Adrenal gland (tissue), 12 donors: ENCODE measurements around the gene TRAF1. TPM values are rescaled to one million over a fixed set of nuclear protein-coding genes. Genes with fewer than 3 reads are reported as not detected.
A peak's percentile ranks its signal among the peaks of the same experiment; 100 is the strongest.

Source experiments
- DNase-seq, 7 donors: peaks; one replicate each; pipeline ENCODE4 v3.0.0-alpha.2; 2019 to 2020
- H3K27ac ChIP-seq, 5 donors: fragments of 200-600 bp; sonication (generic) in 4 of 5; 1 replicate in 3 of 5; 2 replicates in 2 of 5; pipeline versions ENCODE4 v1.5.1 to v1.8.0; 2016 to 2020; ENCODE audit warnings: mild to moderate bottlenecking in 1 of 5
- H3K27me3 ChIP-seq: fragments of 200-600 bp; 2 replicates; pipeline ENCODE4 v1.8.0; 2021
- H3K36me3 ChIP-seq, 2 donors: fragments of 200-600 bp; replicated peaks in 1 of 2; 1 replicate in 1 of 2; 2 replicates in 1 of 2; pipeline versions ENCODE4 v1.5.1 to v1.8.0; 2018 to 2022
- H3K4me1 ChIP-seq, 2 donors: fragments of 200-600 bp; replicated peaks in 1 of 2; 1 replicate in 1 of 2; 2 replicates in 1 of 2; pipeline versions ENCODE4 v1.5.1 to v1.8.0; 2018 to 2021
- H3K4me3 ChIP-seq, 4 donors: fragments of 200-600 bp; sonication (generic) in 3 of 4; one replicate each; pipeline ENCODE4 v1.5.1; 2016 to 2018
- H3K9me3 ChIP-seq, 3 donors: fragments of 200-600 bp; sonication (generic) in 1 of 3; replicated peaks in 1 of 3; 1 replicate in 2 of 3; 2 replicates in 1 of 3; pipeline versions ENCODE4 v1.5.1 to v1.8.0; 2016 to 2021
- CTCF ChIP-seq, 6 experiments: fragments of 450-650 bp in 4 of 6; fragments of 200-600 bp in 2 of 6; sonication (generic) in 1 of 6; IDR thresholded peaks; 1 replicate in 5 of 6; 2 replicates in 1 of 6; pipeline versions ENCODE4 v1.5.1 to v1.8.0; 2016 to 2021; ENCODE audit warnings: antibody characterized with exemption in 6 of 6, mild to moderate bottlenecking in 2 of 6, moderate library complexity in 1 of 6
- POLR2A ChIP-seq, 2 donors: fragments of 450-650 bp; IDR thresholded peaks; one replicate each; pipeline ENCODE4 v1.6.1; 2017; ENCODE audit warnings: antibody characterized with exemption in 2 of 2, mild to moderate bottlenecking in 2 of 2, moderate library complexity in 1 of 2
- WGBS, 4 donors: extraction: QIAGEN DNeasy Blood & Tissue Kit in 2 of 4; methylation state at CpG; one replicate each; pipeline versions ENCODE4 v1.1.5 to v1.1.7; 2013 to 2017; 5-methylcytosine and 5-hydroxymethylcytosine counted together
- intact Hi-C, 2 donors: fragments of 100-400 bp; cut with DNase I; formaldehyde crosslinking; loops; one replicate each; pipeline versions ENCODE4 v1.14.1 to v1.15.0; 2022 to 2023
- polyA plus RNA-seq, 3 donors: library from polyadenylated mRNA; stranded (reverse); fragments of 200-250 nt in 2 of 3; fragments of 350-450 nt in 1 of 3; fragmentation: Illumina TruSeq in 1 of 3; extraction: RNeasy Lipid Tissue Mini Kit (QIAGEN cat#74804) in 1 of 3; gene quantifications; one replicate each; pipeline ENCODE4 v1.2.3, GENCODE V29; 2013 to 2014
- total RNA-seq, 9 donors: library from RNA; depleted of rRNA in 4 of 9; stranded (reverse); fragments of >200 nt in 4 of 9; fragments of 120-200 nt in 1 of 9; fragmentation: NEBNext Ultra II Directional in 1 of 9; extraction: Animal tissue kit (Norgen Biotek cat#: 25700) in 1 of 9; gene quantifications; one replicate each; pipeline versions ENCODE4 v1.1.0 to v1.2.4, GENCODE V29; 2013 to 2023
- donor health status: healthy with polysubstance abuse.
- donor health status: Bipolar disorder and iron deficiency.
- donor health status: DM: yes; HTN: yes; CAD: no.
- donor health status: DM: no; HTN: no; CAD: no.
- donor health status: DM: no; HTN: no; CAD: no.
- donor health status: DM: yes; HTN: yes; CAD: no.

Gene TRAF1
- total and polyA plus RNA-seq, 12 donors, result 1.6 to 42.7 (median 7.0) TPM

DNA sequence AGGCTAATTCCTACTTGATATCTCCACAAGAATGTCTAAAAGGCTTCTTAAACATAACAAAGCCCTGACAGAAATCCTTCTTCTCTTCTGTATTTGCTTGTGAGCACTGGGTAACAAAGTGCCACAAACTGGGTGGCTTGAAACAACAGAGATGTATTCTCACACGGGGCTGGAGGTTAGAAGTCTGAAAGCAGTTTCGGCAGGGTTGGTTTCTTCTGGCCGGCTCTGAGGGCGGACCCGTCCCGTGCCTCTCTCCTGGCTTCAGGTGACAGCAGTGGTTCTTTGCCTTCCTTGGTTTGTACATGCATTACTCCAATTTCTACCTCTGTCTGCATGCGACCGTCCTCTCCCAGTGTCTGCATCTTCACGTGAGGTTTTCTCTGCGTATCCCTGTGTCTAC, 14.0 kb upstream of the TRAF1 start:
- Histone ChIP-seq H3K27me3 (no peaks in the 10 kb centered on the region), H3K9me3 (no peaks in the 10 kb centered on the region), H3K36me3 (no peaks in the 10 kb centered on the region), H3K27ac (no peak overlapping the region), H3K4me3 (no peak overlapping the region), H3K4me1 (peaks cover 18 to 40% of the 10 kb centered on the region in 2 donors)
- TF ChIP-seq POLR2A (IDR thresholded peaks at IDR 0.05) (no peak), CTCF (IDR thresholded peaks at IDR 0.05) (no peak)
- no peak for DNase-seq
- 90 to 96% (median 93%) methylated on average over 10 of the region's 10 CpGs for WGBS, 4 donors
- intact Hi-C loops, result loop anchor here in 1 of 2 donors (5.0 kb wide), 1 partner anchor 47 kb away; no protein-coding TSS in a partner anchor

GRCh38 chr9:120938851-120939250, 12.3 kb upstream of the TRAF1 start:
- no peaks in the 10 kb centered on the region for H3K36me3 ChIP-seq
- no peak for DNase-seq
- 91 to 94% (median 92%) methylated on average over 3 of the region's 3 CpGs for WGBS, 4 donors
- H3K4me1 ChIP-seq, result peaks cover 26 to 57% of the 10 kb centered on the region in 2 donors
- H3K27me3 ChIP-seq, result no peaks in the 10 kb centered on the region
- intact Hi-C loops, result loop anchor here in 1 of 2 donors (5.0 to 10.0 kb wide), 2 partner anchors 67 to 184 kb away; no protein-coding TSS in a partner anchor
- TF ChIP-seq CTCF (IDR thresholded peaks at IDR 0.05) (no peak), POLR2A (IDR thresholded peaks at IDR 0.05) (no peak)
- H3K27ac ChIP-seq, result no peak overlapping the region
- no peak overlapping the region for H3K4me3 ChIP-seq
- no peaks in the 10 kb centered on the region for H3K9me3 ChIP-seq

- no peak for DNase-seq
- Histone ChIP-seq H3K27ac (peak overlapping the region in 2 of 5 donors; percentile 31 to 92), H3K4me1 (peaks cover 26 to 61% of the 10 kb centered on the region in 2 donors), H3K27me3 (no peaks in the 10 kb centered on the region), H3K4me3 (no peak overlapping the region), H3K9me3 (no peaks in the 10 kb centered on the region), H3K36me3 (no peaks in the 10 kb centered on the region)
- 60 to 75% (median 70%) methylated on average over 1 of the region's 1 CpG for WGBS, 4 donors
- TF ChIP-seq CTCF (IDR thresholded peaks at IDR 0.05), result no peak
- no peak for TF ChIP-seq POLR2A (IDR thresholded peaks at IDR 0.05)
- intact Hi-C loops, result loop anchor here in 1 of 2 donors (5.0 to 10.0 kb wide), 2 partner anchors 65 to 183 kb away; no protein-coding TSS in a partner anchor
Observed at GRCh38 chr9:120937596-120937995, 11.0 kb upstream of the TRAF1 start.

DNA sequence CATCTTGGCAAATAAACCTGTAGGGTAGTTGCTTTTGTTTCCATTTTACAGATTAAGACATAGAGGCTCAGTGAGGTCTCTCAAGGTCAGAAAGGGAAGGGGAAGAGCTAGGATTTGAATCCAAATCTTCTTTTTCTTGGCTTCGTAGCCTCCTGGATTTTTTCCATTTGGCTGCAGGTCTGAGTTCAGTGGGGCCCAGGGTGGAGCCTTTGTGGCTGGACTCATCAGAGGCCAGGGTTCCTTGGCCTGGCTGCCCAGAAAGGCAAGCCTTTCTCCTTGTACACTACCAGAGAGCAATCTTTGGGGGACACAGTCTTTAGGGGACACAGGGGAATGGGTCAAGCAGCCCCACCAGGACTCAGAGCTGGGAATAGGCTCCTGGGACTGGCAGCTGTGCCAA, 10.5 kb upstream of the TRAF1 start:
- intact Hi-C loops, result loop anchor here in 1 of 2 donors (5.0 to 10.0 kb wide), 2 partner anchors 65 to 182 kb away; no protein-coding TSS in a partner anchor
- H3K4me1 ChIP-seq, result peaks cover 28 to 61% of the 10 kb centered on the region in 2 donors
- H3K9me3 ChIP-seq, result no peaks in the 10 kb centered on the region
- no peak overlapping the region for H3K4me3 ChIP-seq
- no peaks in the 10 kb centered on the region for H3K36me3 ChIP-seq
- H3K27ac ChIP-seq, result peak overlapping the region in 2 of 5 donors; percentile 32 to 92
- no peaks in the 10 kb centered on the region for H3K27me3 ChIP-seq
- TF ChIP-seq POLR2A (IDR thresholded peaks at IDR 0.05) (no peak), CTCF (IDR thresholded peaks at IDR 0.05) (no peak)
- peak in 2 of 7 donors; percentile 25 to 54 for DNase-seq
- WGBS, 4 donors, result 36 to 74% (median 55%) methylated on average over 1 of the region's 1 CpG
